ENCODE measurements around the gene CR1L.
"Not testable (repeated sequence)": the region's sequence is repeated elsewhere in the genome, so short reads cannot be mapped to it uniquely, and the experiment has no call there.

CR1L gene

GRCh38 chr1:207644852-207645634 lies at the start of gene CR1L:
Gene CR1L (plus strand): TSS chr1:207645133. CDS start chr1:207645234, 101 bp downstream.
- in situ Hi-C loops (cut with HindIII; ENCODE audit: low sequenced_read_pairs), result no loop called here

GRCh38 chr1:207603777-207604176 lies 41.2 kb upstream of the CR1L start:
- in situ Hi-C loops (cut with HindIII; ENCODE audit: low sequenced_read_pairs), result no loop called here

GRCh38 chr1:207605444-207606361 lies 39.2 kb upstream of the CR1L start:
- in situ Hi-C loops (cut with HindIII; ENCODE audit: low sequenced_read_pairs), result no loop called here

GRCh38 chr1:207606362-207606755 lies 38.6 kb upstream of the CR1L start:
- in situ Hi-C loops (cut with HindIII; ENCODE audit: low sequenced_read_pairs), result no loop called here

- in situ Hi-C loops (cut with HindIII; ENCODE audit: low sequenced_read_pairs), result no loop called here
Measured at GRCh38 chr1:207612762-207613161, 32.2 kb upstream of the CR1L start.

- in situ Hi-C loops (cut with HindIII; ENCODE audit: low sequenced_read_pairs), result no loop called here
Measured at GRCh38 chr1:207619871-207620542, 24.9 kb upstream of the CR1L start.

GRCh38 chr1:207620543-207620893 lies 24.4 kb upstream of the CR1L start:
- in situ Hi-C loops (cut with HindIII; ENCODE audit: low sequenced_read_pairs), result no loop called here

- in situ Hi-C loops (cut with HindIII; ENCODE audit: low sequenced_read_pairs), result not testable (repeated sequence)
Measured at GRCh38 chr1:207625504-207626071, 19.3 kb upstream of the CR1L start.

GRCh38 chr1:207626972-207627337 lies 18.0 kb upstream of the CR1L start:
- in situ Hi-C loops (cut with HindIII; ENCODE audit: low sequenced_read_pairs), result no loop called here

- in situ Hi-C loops (cut with HindIII; ENCODE audit: low sequenced_read_pairs), result no loop called here
Measured at GRCh38 chr1:207627496-207627895, 17.4 kb upstream of the CR1L start.

GRCh38 chr1:207628776-207629175 lies 16.2 kb upstream of the CR1L start:
- in situ Hi-C loops (cut with HindIII; ENCODE audit: low sequenced_read_pairs), result no loop called here

GRCh38 chr1:207631137-207631536 lies 13.8 kb upstream of the CR1L start:
- in situ Hi-C loops (cut with HindIII; ENCODE audit: low sequenced_read_pairs), result no loop called here

GRCh38 chr1:207633226-207633625 lies 11.7 kb upstream of the CR1L start:
- in situ Hi-C loops (cut with HindIII; ENCODE audit: low sequenced_read_pairs), result no loop called here

GRCh38 chr1:207633699-207634289 lies 11.1 kb upstream of the CR1L start:
- in situ Hi-C loops (cut with HindIII; ENCODE audit: low sequenced_read_pairs), result not testable (repeated sequence)

- in situ Hi-C loops (cut with HindIII; ENCODE audit: low sequenced_read_pairs), result not testable (repeated sequence)
Measured at GRCh38 chr1:207634293-207634692, 10.6 kb upstream of the CR1L start.

GRCh38 chr1:207635569-207636186 lies 9.3 kb upstream of the CR1L start:
- in situ Hi-C loops (cut with HindIII; ENCODE audit: low sequenced_read_pairs), result not testable (repeated sequence)

- in situ Hi-C loops (cut with HindIII; ENCODE audit: low sequenced_read_pairs), result not testable (repeated sequence)
Measured at GRCh38 chr1:207638487-207639145, 6.3 kb upstream of the CR1L start.

- in situ Hi-C loops (cut with HindIII; ENCODE audit: low sequenced_read_pairs), result not testable (repeated sequence)
Measured at GRCh38 chr1:207639362-207639761, 5.6 kb upstream of the CR1L start.

GRCh38 chr1:207644166-207644851 lies 624 bp upstream of the CR1L start:
- in situ Hi-C loops (cut with HindIII; ENCODE audit: low sequenced_read_pairs), result no loop called here
